Left ventricle myocardium superior (tissue), 1 donor: ENCODE results near the gene HDAC8. TPM values are rescaled to one million over a fixed set of nuclear protein-coding genes. Genes with fewer than 3 reads are reported as not detected.
"Not testable (repeated sequence)": the region's sequence is repeated elsewhere in the genome, so short reads cannot be mapped to it uniquely, and the experiment has no call there.

Experiments
- ATAC-seq: fragments of 200-7000 bp; cut with Tn5 transposase; one replicate; pipeline ENCODE4 v1.9.1; 2020; ENCODE audit warnings: mild to moderate bottlenecking, moderate library complexity
- DNase-seq: peaks from one replicate; pipeline ENCODE4 v3.0.0-alpha.2; 2020
- intact Hi-C: fragments of 100-400 bp; cut with micrococcal nuclease; formaldehyde crosslinking; loops from one replicate; pipeline ENCODE4 v1.11.0; 2022
- total RNA-seq: library from RNA; stranded (reverse); fragmentation: NEBNext Ultra II Directional; extraction: Animal tissue kit (Norgen Biotek cat#: 25700); gene quantifications from one replicate; pipeline ENCODE4 v1.2.1, GENCODE V29; 2021
- donor health status: DM: no; HTN: yes; CAD: no; lungs with severe emphysema.

Gene HDAC8
- total RNA-seq, 1 donor from 2014 or later = 18.3 TPM

GRCh38 chrX:72468607-72469006, 104.0 kb downstream of the HDAC8 start:
- no peak for DNase-seq
- ATAC-seq = no peak
- intact Hi-C loops = no loop called here

- intact Hi-C loops = no loop called here
- no peak for DNase-seq
- no peak for ATAC-seq
Measured at GRCh38 chrX:72467135-72467534, 105.5 kb downstream of the HDAC8 start.

GRCh38 chrX:72466493-72466892, 106.2 kb downstream of the HDAC8 start:
- ATAC-seq = no peak
- intact Hi-C loops = no loop called here
- no peak for DNase-seq

GRCh38 chrX:72465889-72466288, 106.8 kb downstream of the HDAC8 start:
- ATAC-seq (no peak), DNase-seq (no peak)
- intact Hi-C loops = no loop called here

DNA sequence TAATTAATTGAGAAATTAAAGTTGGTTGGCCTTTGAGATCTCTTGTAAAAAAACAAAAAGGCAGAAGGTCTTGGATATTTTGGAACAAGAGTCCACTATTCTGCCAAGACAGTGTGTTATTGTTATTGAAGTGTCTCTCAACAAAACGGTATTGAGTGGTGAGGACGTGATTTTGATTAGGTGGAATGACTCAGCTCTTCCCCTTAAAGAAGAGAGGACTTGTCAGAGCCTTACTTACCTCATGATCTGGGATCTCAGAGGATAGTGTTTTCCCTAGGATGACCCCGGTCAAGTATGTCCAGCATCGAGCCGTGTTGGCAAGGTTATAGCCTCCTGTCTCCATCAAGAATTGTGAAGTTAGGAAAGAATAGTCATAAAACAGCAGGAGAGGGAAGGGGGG, 110.9 kb downstream of the HDAC8 start:
- intact Hi-C loops = no loop called here
- DNase-seq (no peak), ATAC-seq (peak; percentile 39)

- ATAC-seq (no peak), DNase-seq (no peak)
- intact Hi-C loops = no loop called here
Measured at GRCh38 chrX:72461288-72461687, 111.4 kb downstream of the HDAC8 start.

- intact Hi-C loops = no loop called here
- ATAC-seq = no peak
- no peak for DNase-seq
Measured at GRCh38 chrX:72460715-72461114, 111.9 kb downstream of the HDAC8 start.

DNA sequence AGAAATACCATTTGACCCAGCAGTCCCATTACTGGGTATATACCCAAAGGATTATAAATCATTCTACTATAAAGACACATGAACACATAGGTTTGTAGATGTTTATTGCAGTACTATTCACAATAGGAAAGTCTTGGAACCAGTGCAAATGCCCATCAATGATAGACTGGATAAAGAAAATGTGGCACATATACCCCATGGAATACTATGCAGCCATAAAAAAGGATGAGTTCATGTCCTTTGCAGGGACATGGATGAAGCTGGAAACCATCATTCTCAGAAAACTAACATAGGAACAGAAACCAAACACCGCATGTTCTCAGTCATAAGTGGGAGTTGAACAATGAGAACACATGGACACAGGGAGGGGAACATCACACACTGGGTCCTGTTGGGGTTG, 123.6 kb downstream of the HDAC8 start:
- intact Hi-C loops, DNase-seq, ATAC-seq: not testable (repeated sequence)

- intact Hi-C loops, ATAC-seq, DNase-seq: not testable (repeated sequence)
Measured at GRCh38 chrX:72440764-72441163, 131.9 kb downstream of the HDAC8 start.

- ATAC-seq = no peak
- intact Hi-C loops = no loop called here
- no peak for DNase-seq
Measured at GRCh38 chrX:72436010-72436409, 136.6 kb downstream of the HDAC8 start.

DNA sequence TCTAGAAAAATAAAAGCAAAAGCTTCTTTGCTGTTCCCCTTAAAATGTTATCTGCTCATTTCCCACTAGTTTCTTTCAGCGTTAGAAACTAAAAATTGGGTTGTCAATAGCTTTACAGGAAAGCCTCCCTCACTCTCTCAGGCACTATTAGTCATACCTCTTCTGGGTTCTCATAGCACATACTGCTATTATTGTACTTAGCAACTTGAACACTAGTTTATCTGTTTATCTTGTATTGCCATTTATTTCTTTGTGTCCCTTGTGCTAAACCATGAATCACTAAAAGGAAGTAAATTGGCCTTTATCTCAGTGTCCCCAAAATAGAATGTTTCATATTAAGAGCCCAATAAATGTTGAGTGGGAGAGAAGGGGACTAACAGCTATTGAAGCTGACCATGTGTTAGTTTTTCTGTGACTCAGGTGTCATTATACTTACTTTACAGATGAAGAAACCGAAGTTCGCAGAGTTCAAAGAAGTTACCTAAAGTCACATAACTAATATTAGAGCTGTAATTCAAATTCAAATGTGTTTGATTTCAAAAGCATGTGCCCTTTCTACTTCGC, 142.2 kb downstream of the HDAC8 start:
- intact Hi-C loops = no loop called here
- DNase-seq = no peak
- ATAC-seq = no peak

GRCh38 chrX:72421797-72422196, 150.8 kb downstream of the HDAC8 start:
- DNase-seq (no peak), ATAC-seq (no peak)
- intact Hi-C loops = no loop called here

- intact Hi-C loops = no loop called here
- no peak for ATAC-seq
- no peak for DNase-seq
Measured at GRCh38 chrX:72409993-72410392, 162.7 kb downstream of the HDAC8 start.

DNA sequence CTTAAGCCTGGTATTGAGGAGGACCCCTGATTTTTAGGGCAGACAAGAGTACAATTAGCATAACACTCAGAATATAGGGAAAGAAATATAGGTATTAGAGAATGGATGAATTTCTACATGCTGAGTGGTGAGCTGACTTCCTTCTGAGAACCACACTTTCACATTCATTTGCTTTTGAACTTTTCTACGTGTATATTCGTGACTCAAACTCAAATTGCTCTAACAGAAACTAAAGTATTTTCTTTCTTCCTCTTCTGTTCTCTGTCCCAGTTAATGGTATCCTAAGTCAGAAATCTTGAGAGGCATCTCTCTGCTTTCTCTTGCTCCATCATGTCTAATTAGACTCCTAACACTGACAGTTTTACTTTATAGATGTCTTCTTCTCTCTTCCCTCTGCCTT, 163.8 kb downstream of the HDAC8 start:
- no peak for ATAC-seq
- intact Hi-C loops = no loop called here
- DNase-seq = no peak

GRCh38 chrX:72405136-72405535, 167.5 kb downstream of the HDAC8 start:
- DNase-seq, ATAC-seq, intact Hi-C loops: not testable (repeated sequence)

DNA sequence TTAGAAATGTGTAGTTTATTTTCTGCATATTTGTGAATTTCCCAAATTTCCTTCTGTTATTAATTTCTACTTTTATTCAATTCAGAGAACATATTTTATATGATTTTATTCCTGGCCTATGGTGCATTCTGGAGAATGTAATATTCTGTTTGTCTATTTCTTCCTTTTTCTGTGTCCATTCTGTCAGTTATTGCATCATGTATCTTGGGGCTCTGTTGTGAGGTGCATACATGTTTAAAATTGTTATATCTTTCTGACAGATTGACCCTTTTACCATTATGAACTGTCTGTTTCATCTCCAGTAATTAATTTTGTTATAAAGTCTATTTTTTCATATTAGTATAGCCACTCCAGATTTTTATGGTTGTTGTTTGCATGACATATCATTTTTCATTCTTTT, 170.0 kb downstream of the HDAC8 start:
- DNase-seq (no peak), ATAC-seq (no peak)
- intact Hi-C loops = no loop called here

- no peak for ATAC-seq
- no peak for DNase-seq
- intact Hi-C loops = no loop called here
Measured at GRCh38 chrX:72399816-72400215, 172.8 kb downstream of the HDAC8 start.

DNA sequence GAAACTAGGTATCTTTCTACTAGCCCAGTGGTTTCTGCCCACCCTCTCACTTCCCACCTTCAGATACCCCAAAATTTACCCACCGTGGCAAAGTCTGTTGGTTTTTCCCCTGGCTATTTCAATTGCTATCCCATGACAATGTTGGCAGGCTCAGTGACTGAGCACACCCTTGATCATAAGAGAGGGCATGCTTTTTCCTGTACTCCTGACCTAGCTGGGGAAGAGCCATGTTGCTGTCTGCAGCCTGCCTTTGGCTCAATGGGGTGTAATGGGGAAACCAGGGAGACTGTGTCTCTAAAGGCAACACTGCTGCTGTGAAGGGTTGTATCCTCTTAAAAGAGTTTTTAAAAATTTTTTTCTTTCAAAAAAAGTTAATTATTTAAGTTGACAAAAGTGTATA, 176.5 kb downstream of the HDAC8 start:
- intact Hi-C loops = no loop called here
- no peak for DNase-seq
- ATAC-seq = peak; percentile 93

DNA sequence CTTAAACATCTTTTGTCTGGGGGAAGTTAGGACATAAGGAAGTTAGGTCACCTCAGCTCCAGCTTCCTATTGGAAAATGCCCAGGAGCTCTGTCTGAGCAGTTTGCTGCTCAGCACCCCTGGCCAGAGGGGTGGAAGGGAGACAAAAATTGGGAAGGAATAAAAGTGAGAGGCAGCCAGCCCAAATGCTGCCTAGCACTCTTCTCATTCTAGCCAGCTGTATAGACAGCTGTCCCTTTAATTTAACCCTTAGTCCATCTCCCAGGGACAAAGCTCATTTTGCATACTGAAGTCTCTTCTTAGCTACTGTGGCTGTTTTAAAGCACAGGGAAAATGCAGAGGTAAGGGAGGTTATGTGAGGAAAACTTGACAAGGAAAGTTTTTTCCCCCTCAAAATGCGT, 177.4 kb downstream of the HDAC8 start:
- intact Hi-C loops = no loop called here
- no peak for DNase-seq
- ATAC-seq = peak; percentile 49

- DNase-seq = peak; percentile 33
- intact Hi-C loops = no loop called here
- peak; percentile 80 for ATAC-seq
Measured at GRCh38 chrX:72394518-72395170, 178.0 kb downstream of the HDAC8 start.

- no peak for DNase-seq
- intact Hi-C loops = no loop called here
- ATAC-seq = no peak
Measured at GRCh38 chrX:72393836-72394517, 178.7 kb downstream of the HDAC8 start.
